HEK293T (cell line): ENCODE measurements around the gene RAP1GDS1.

Experiments
- FOXA1 ChIP-seq: fragments of 450-650 bp; IDR thresholded peaks from 2 replicates; pipeline ENCODE4 v1.6.1; 2016; ENCODE audit warnings: mild to moderate bottlenecking
- TARDBP ChIP-seq: fragments of 450-650 bp; IDR thresholded peaks from 2 replicates; pipeline ENCODE4 v1.6.1; 2016

DNA sequence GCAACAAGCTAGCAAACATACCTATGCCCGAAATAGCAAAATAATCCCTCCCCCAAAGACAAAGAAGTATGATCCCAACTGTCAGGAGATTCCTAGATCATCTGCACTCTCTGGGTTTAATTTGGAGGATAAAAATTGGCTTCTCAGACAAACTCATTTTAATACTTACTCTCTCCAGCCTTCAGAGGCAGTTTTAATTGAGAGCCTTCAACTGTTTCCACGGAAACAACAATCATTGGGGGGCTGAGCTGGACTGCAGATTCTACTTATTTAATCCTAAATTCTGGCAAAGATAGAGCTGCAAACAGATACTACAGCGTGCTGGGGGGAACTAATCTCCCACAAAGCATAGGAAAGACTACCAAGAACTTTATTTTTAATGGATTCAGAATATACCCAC, 229.1 kb downstream of the RAP1GDS1 start:
- TF ChIP-seq FOXA1 (no peak), TARDBP (no peak)
